HL-60 (cell line): ENCODE results near the gene ARMH3.

Experiments used
- POLR2AphosphoS5 ChIP-seq: IDR thresholded peaks from 2 replicates; pipeline ENCODE4 v1.6.1; 2012; ENCODE audit warnings: low read depth
- TF ChIP-seq, protein P1 (sequence below): IDR thresholded peaks from one replicate; pipeline ENCODE4 v1.5.1; 2011; ENCODE audit warnings: low read length, control low read depth, inconsistent platforms; ENCODE audit not compliant: insufficient read depth

GRCh38 chr10:101837748-101838147, 218.2 kb downstream of the ARMH3 start:
- TF ChIP-seq, protein P1, sequence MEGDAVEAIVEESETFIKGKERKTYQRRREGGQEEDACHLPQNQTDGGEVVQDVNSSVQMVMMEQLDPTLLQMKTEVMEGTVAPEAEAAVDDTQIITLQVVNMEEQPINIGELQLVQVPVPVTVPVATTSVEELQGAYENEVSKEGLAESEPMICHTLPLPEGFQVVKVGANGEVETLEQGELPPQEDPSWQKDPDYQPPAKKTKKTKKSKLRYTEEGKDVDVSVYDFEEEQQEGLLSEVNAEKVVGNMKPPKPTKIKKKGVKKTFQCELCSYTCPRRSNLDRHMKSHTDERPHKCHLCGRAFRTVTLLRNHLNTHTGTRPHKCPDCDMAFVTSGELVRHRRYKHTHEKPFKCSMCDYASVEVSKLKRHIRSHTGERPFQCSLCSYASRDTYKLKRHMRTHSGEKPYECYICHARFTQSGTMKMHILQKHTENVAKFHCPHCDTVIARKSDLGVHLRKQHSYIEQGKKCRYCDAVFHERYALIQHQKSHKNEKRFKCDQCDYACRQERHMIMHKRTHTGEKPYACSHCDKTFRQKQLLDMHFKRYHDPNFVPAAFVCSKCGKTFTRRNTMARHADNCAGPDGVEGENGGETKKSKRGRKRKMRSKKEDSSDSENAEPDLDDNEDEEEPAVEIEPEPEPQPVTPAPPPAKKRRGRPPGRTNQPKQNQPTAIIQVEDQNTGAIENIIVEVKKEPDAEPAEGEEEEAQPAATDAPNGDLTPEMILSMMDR, result no peak
- TF ChIP-seq POLR2AphosphoS5, result no peak
